T-cell (primary cell): ENCODE measurements around the gene CTBP1. TPM values are rescaled to one million over a fixed set of nuclear protein-coding genes. Genes with fewer than 3 reads are reported as not detected.
A peak's percentile ranks its signal among the peaks of the same experiment; 100 is the strongest.

Experiments used
- ATAC-seq, 4 experiments: fragments of 200-7000 bp in 3 of 4; fragments of 150-1000 bp in 1 of 4; cut with Tn5 transposase; replicated peaks in 1 of 4; 1 replicate in 3 of 4; 2 replicates in 1 of 4; pipeline ENCODE4 v1.10.0; 2021; ENCODE audit warnings: moderate library complexity in 3 of 4, mild to moderate bottlenecking in 2 of 4, moderate number of reproducible peaks in 1 of 4
- CTCF ChIA-PET, 2 donors: fragments of 300-600 bp; sonication (Branson Sonifier 250); formaldehyde crosslinking; loops; one replicate each; lab custom pipeline; 2022; ENCODE audit warnings: antibody characterized with exemption in 2 of 2; lab: Charles Lee
- POLR2A ChIA-PET, 2 donors: fragments of 300-600 bp; sonication (Branson Sonifier 250); formaldehyde crosslinking; loops; one replicate each; lab custom pipeline; 2022; ENCODE audit warnings: antibody characterized with exemption in 2 of 2; lab: Charles Lee
- DNase-seq, 35 experiments: peaks; one replicate each; pipeline versions ENCODE4 v3.0.0 to v3.0.0-alpha.2; 2013 to 2023
- H3K27ac ChIP-seq: one replicate; pipeline ENCODE4 v1.5.1; 2013; ENCODE audit warnings: low read length
- H3K27me3 ChIP-seq, 2 experiments: replicated peaks in 1 of 2; 1 replicate in 1 of 2; 2 replicates in 1 of 2; pipeline versions ENCODE4 v1.6.1 to v1.7.0; 2013; ENCODE audit warnings: low read length in 1 of 2, mixed read lengths in 1 of 2; ENCODE audit not compliant: control insufficient read depth in 2 of 2, insufficient read depth in 2 of 2; ENCODE audit errors: extremely low read depth in 1 of 2
- H3K36me3 ChIP-seq, 2 donors: 1 replicate in 1 of 2; 2 replicates in 1 of 2; pipeline versions ENCODE4 v1.6.1 to v1.7.0; 2013; ENCODE audit warnings: low read length in 1 of 2; ENCODE audit not compliant: control insufficient read depth in 2 of 2, insufficient read depth in 1 of 2; ENCODE audit errors: extremely low read depth in 1 of 2
- H3K4me1 ChIP-seq, 2 experiments: 1 replicate in 1 of 2; 2 replicates in 1 of 2; pipeline versions ENCODE4 v1.6.1 to v1.7.0; 2013; ENCODE audit warnings: low read length in 2 of 2, mixed read lengths in 1 of 2; ENCODE audit not compliant: insufficient read depth in 2 of 2, control insufficient read depth in 1 of 2; ENCODE audit errors: extremely low read depth in 1 of 2
- H3K4me3 ChIP-seq, 2 donors: 1 replicate in 1 of 2; 2 replicates in 1 of 2; pipeline versions ENCODE4 v1.5.1 to v1.7.0; 2013; ENCODE audit warnings: mild to moderate bottlenecking in 2 of 2, low read length in 1 of 2, moderate library complexity in 1 of 2; ENCODE audit not compliant: control insufficient read depth in 1 of 2; ENCODE audit errors: extremely low read depth in 1 of 2
- H3K9me3 ChIP-seq: 2 replicates; pipeline ENCODE4 v1.7.0; 2013
- H3K27ac Mint-ChIP-seq, 2 donors: one replicate each; pipeline ENCODE4 v1.8.0; 2020 to 2021; ENCODE audit warnings: mild to moderate bottlenecking in 2 of 2, mixed read lengths in 2 of 2
- H3K27me3 Mint-ChIP-seq, 2 donors: one replicate each; pipeline ENCODE4 v1.8.0; 2021 to 2022; ENCODE audit warnings: mixed read lengths in 2 of 2
- H3K36me3 Mint-ChIP-seq: one replicate; pipeline ENCODE4 v1.8.0; 2021; ENCODE audit warnings: mixed read lengths
- H3K4me1 Mint-ChIP-seq, 3 donors: one replicate each; pipeline ENCODE4 v1.8.0; 2020 to 2022; ENCODE audit warnings: mixed read lengths in 3 of 3, mild to moderate bottlenecking in 1 of 3
- H3K4me3 Mint-ChIP-seq, 3 donors: one replicate each; pipeline ENCODE4 v1.8.0; 2020 to 2022; ENCODE audit warnings: mild to moderate bottlenecking in 3 of 3, mixed read lengths in 3 of 3, moderate library complexity in 3 of 3
- H3K9me3 Mint-ChIP-seq, 3 donors: one replicate each; pipeline ENCODE4 v1.8.0; 2020 to 2022; ENCODE audit warnings: mixed read lengths in 3 of 3
- WGBS: methylation state at CpG from one replicate; pipeline ENCODE4 v1.1.5; 2013; ENCODE audit warnings: missing lambda C conversion rate; ENCODE audit not compliant: insufficient coverage; 5-methylcytosine and 5-hydroxymethylcytosine counted together
- total RNA-seq, 35 experiments: library from RNA in 6 of 35; stranded (reverse) in 6 of 35; fragments of 120-200 nt in 1 of 35; gene quantifications; one replicate each; pipeline versions ENCODE4 v1.2.1 to v1.2.4 and lab custom pipeline; 2013 to 2026

Gene CTBP1
- total RNA-seq, 5 donors from 2014 or later (not counting 1 experiment from before 2014, with no cell fraction given), result 185 to 232 (median 207) TPM

DNA sequence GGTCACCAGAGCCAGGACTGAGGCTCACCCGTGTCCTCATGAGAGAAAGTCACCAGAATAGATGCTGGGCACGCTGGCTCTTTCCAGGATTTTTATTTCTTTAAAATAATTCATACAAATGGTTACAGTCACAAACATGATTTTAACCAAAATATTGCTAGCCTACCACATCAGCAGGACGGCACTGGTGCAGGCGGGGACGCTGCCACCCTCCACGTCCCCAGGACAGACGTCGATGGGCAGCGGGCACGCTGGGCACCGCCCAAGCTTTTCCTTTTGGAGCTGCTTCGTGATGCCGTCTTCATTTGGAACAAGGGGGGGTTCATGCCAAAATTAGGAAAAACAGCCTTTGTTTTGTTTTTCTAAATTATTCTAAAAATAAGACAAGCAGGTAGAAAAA, 37.6 kb downstream of the CTBP1 start:
- POLR2A ChIA-PET, result no interaction called here
- H3K36me3 ChIP-seq, result peaks cover 19 to 61% of the 10 kb centered on the region in 2 donors
- H3K27ac ChIP-seq, result no peak overlapping the region

DNA sequence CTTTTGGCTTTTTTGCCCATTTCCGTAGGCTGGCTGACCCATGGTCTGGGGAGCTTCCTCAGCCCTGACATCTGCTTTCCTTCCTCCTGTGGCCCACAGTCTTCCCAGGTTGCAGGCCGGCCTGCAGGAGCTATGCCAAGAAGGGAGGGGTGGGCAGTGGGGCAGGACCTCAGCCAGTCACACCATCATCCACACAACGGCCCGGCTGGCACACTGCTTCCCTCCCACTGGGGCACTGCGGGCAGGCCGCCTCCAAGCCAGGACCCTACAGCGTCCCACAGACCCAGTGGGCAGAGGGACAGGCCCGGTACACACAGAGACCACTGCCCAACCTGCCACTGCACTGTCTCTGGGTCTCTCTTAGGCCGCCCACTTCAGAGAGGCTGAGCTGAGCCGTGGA, 38.0 kb downstream of the CTBP1 start:
- WGBS, result 98% methylated on average over 5 of the region's 10 CpGs
- CTCF ChIA-PET, result no interaction called here
- POLR2A ChIA-PET, result no interaction called here
- Histone ChIP-seq H3K9me3 (no peaks in the 10 kb centered on the region), H3K4me3 (no peak overlapping the region), H3K27me3 (no peaks in the 10 kb centered on the region), H3K36me3 (peaks cover 19 to 57% of the 10 kb centered on the region in 2 donors), H3K27ac (no peak overlapping the region), H3K4me1 (peaks cover under 1 to 45% of the 10 kb centered on the region in 2 experiments)
- peaks cover 0 to 11% (median 7%) of the 10 kb centered on the region in 3 donors for H3K4me1 Mint-ChIP-seq
- no peak overlapping the region for H3K4me3 Mint-ChIP-seq
- no peaks in the 10 kb centered on the region for H3K36me3 Mint-ChIP-seq
- H3K27ac Mint-ChIP-seq, result no peak overlapping the region
- DNase-seq (no peak), ATAC-seq (no peak)
- H3K27me3 Mint-ChIP-seq, result no peaks in the 10 kb centered on the region
- H3K9me3 Mint-ChIP-seq, result no peaks in the 10 kb centered on the region

More for the DNA sequence above, 37.6 kb downstream of the CTBP1 start:
- H3K27me3 ChIP-seq, result no peaks in the 10 kb centered on the region
- no peaks in the 10 kb centered on the region for H3K36me3 Mint-ChIP-seq
- no peak for ATAC-seq
- no peaks in the 10 kb centered on the region for H3K9me3 ChIP-seq
- 100% methylated on average over 2 of the region's 13 CpGs for WGBS
- peaks cover 4 to 45% of the 10 kb centered on the region in 2 experiments for H3K4me1 ChIP-seq
- no peak overlapping the region for H3K4me3 Mint-ChIP-seq
- H3K27ac Mint-ChIP-seq, result no peak overlapping the region
- H3K4me1 Mint-ChIP-seq, result peaks cover under 1 to 14% (median 11%) of the 10 kb centered on the region in 3 donors
- H3K9me3 Mint-ChIP-seq, result no peaks in the 10 kb centered on the region
- DNase-seq, result no peak
- CTCF ChIA-PET, result interaction anchor here in 1 of 2 donors (0.6 kb wide), 1 partner anchor 32 kb away, joined by 3 read pairs; no protein-coding TSS in a partner anchor
- no peaks in the 10 kb centered on the region for H3K27me3 Mint-ChIP-seq
- no peak overlapping the region for H3K4me3 ChIP-seq

DNA sequence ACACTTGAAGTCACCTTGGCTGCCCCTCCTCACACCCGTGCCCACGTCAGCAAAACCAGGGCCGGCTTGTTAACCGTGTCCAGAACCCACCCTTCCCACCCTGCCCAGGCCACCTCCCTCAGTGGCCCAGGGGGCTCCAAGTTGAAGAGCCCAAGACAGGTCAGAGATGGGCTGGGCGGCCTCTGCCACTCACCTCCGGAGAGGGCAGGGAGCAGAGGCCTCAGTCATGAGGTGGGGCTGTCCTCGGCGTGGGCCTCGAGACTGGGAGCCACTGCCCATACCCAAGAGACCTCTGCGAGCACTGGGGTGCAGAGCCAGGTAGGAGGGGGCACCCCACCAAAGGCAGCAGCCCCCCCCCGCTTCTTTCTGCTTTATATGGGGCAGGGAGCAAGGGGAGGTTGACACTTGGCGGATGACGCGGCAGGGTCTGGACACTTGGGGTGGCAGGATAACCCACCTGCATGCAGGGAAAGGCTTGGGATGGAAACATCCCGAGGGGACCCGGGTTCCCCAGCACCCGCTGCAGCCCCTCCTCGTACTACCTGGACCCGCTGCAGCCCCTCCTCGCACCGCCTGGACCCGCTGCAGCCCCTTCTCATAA, 38.6 kb downstream of the CTBP1 start:
- H3K27me3 ChIP-seq, result no peaks in the 10 kb centered on the region
- DNase-seq, result no peak
- no peak for ATAC-seq
- WGBS, result 97% methylated on average over 9 of the region's 22 CpGs
- Mint-ChIP-seq H3K27me3 (no peaks in the 10 kb centered on the region), H3K9me3 (no peaks in the 10 kb centered on the region), H3K4me3 (no peak overlapping the region), H3K27ac (no peak overlapping the region), H3K36me3 (no peaks in the 10 kb centered on the region), H3K4me1 (peaks cover 0 to 6% (median 5%) of the 10 kb centered on the region in 3 donors)
- H3K36me3 ChIP-seq, result peaks cover 19 to 51% of the 10 kb centered on the region in 2 donors
- ChIA-PET CTCF (no interaction called here), POLR2A (no interaction called here)
- H3K4me3 ChIP-seq, result no peak overlapping the region
- no peak overlapping the region for H3K27ac ChIP-seq
- H3K9me3 ChIP-seq, result no peaks in the 10 kb centered on the region
- H3K4me1 ChIP-seq, result peaks cover 0 to 45% of the 10 kb centered on the region in 2 experiments

DNA sequence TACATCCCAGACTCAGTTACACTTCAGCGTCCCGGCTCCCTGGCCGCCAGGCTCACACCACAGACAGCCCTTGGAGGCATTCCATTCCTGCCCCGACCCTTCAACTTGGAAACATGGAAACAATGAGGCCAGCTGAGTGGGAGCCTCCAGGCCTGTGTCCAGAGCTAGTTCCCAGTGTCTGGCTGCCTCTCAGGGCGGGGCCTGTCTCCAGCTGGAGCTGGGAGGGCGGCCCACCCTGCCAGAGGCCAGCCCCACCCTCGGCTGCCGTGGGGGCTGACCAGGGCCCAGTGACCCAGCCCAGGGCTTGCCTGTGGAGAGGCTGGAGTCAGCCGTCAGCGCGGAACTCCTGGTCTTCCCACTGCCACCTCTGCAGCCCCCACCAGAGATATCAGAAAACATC, 39.1 kb downstream of the CTBP1 start:
- no peak overlapping the region for H3K27ac Mint-ChIP-seq

DNA sequence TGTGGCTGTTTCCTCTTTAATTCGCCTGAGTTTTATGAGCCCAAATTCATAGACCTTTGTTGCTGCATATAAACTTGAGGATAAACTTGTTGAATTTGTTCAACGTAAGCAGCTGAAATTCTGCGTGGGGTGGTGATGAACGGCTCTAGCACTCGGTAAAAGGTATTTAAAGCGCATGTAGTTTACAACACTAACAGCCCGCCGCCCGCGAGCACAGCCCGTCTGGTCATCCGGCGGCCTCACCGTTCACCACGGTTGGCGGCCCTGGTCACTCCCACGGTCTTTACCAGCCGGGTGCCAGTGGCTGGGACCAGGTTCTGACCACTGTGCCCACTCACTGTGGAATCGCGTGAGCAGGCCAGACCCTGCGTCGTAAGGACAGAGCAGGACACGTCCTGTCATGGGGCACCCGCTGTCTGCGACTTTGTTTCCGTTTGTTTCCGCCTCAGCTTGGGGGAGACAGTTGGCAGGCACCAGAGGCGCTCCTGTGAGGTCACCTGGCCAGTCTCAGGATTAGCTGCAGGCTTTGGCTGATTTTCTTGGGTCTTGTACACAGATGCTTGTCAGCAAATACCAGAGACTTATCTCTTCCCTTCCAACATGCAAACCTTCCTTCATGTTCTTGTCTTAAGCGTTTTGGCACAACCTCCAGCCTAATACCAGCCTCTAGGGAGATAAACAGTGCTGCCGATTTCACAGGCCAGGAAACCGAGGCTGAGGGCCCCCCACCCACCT, 39.8 kb downstream of the CTBP1 start:
- WGBS, result 93% methylated on average over 21 of the region's 31 CpGs
- Histone ChIP-seq H3K4me3 (no peak overlapping the region), H3K36me3 (peaks cover 19 to 39% of the 10 kb centered on the region in 2 donors), H3K27me3 (no peaks in the 10 kb centered on the region), H3K4me1 (peaks cover 0 to 48% of the 10 kb centered on the region in 2 experiments), H3K27ac (no peak overlapping the region), H3K9me3 (no peaks in the 10 kb centered on the region)
- Mint-ChIP-seq H3K36me3 (no peaks in the 10 kb centered on the region), H3K27ac (no peak overlapping the region), H3K9me3 (no peaks in the 10 kb centered on the region), H3K4me3 (no peak overlapping the region), H3K27me3 (no peaks in the 10 kb centered on the region), H3K4me1 (peaks cover under 1 to 12% (median 9%) of the 10 kb centered on the region in 3 donors)
- CTCF ChIA-PET, result no interaction called here
- POLR2A ChIA-PET, result no interaction called here
- ATAC-seq (no peak), DNase-seq (no peak)

More for the DNA sequence above, 39.1 kb downstream of the CTBP1 start:
- ChIA-PET POLR2A (no interaction called here), CTCF (no interaction called here)
- H3K4me1 ChIP-seq, result peaks cover 0 to 45% of the 10 kb centered on the region in 2 experiments
- Mint-ChIP-seq H3K4me1 (peaks cover 0 to 5% (median 4%) of the 10 kb centered on the region in 3 donors), H3K4me3 (no peak overlapping the region), H3K9me3 (no peaks in the 10 kb centered on the region), H3K27me3 (no peaks in the 10 kb centered on the region), H3K36me3 (no peaks in the 10 kb centered on the region)
- H3K4me3 ChIP-seq, result no peak overlapping the region
- peaks cover 19 to 46% of the 10 kb centered on the region in 2 donors for H3K36me3 ChIP-seq
- no peak overlapping the region for H3K27ac ChIP-seq
- no peaks in the 10 kb centered on the region for H3K9me3 ChIP-seq
- 92% methylated on average over 8 of the region's 11 CpGs for WGBS
- ATAC-seq, result no peak
- no peak for DNase-seq
- H3K27me3 ChIP-seq, result no peaks in the 10 kb centered on the region

DNA sequence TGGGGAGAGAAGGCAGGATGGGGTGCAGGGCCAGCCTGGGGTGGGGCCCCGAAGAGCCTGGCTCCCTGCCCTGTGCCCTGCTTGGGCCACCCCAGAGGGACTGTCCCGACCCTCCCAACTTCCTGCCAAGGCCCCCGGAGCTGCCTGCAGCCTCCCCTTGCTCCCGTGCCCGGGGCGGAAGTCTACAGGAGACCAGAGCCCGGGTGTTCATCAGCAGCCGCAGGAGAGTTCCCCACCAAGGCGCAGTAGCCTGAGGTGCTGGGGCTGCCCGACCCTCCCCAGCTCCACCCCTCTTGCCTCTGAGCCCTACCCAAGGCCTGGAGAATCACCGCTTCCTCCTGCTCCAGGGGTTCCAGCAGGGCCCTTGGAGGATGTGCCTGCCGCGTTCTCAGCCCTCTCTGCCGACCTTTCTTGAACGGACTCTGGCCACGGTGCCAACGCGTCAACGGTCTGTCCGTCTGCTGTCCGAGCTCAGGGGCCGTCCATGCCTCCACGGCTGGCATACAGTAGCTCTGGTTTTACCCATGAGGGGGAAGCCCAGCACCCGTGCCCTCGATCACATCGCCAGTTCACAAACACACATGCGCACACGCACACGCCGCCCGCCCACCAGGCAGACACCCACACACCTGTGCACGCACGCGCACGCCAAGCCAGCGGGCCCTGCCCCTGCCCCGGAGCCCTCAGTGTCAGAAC, 40.5 kb downstream of the CTBP1 start:
- Mint-ChIP-seq H3K9me3 (no peaks in the 10 kb centered on the region), H3K27ac (peak overlapping the region in 1 of 2 donors; percentile 39), H3K27me3 (no peaks in the 10 kb centered on the region), H3K36me3 (no peaks in the 10 kb centered on the region), H3K4me3 (peak overlapping the region in 1 of 3 donors; percentile 6), H3K4me1 (peaks cover 7 to 19% (median 16%) of the 10 kb centered on the region in 3 donors)
- Histone ChIP-seq H3K36me3 (peaks cover 13 to 32% of the 10 kb centered on the region in 2 donors), H3K4me3 (no peak overlapping the region), H3K9me3 (no peaks in the 10 kb centered on the region), H3K27ac (no peak overlapping the region), H3K27me3 (no peaks in the 10 kb centered on the region), H3K4me1 (peaks cover 0 to 55% of the 10 kb centered on the region in 2 experiments)
- ChIA-PET POLR2A (no interaction called here), CTCF (no interaction called here)
- ATAC-seq (peak in 3 of 4 experiments; percentile 11 to 37 (median 25)), DNase-seq (no peak)
- WGBS, result 80% methylated on average over 37 of the region's 37 CpGs
